Caco-2 (cell line): Measurements from ENCODE around the gene TAS2R31. TPM values are rescaled to one million over a fixed set of nuclear protein-coding genes. Genes with fewer than 3 reads are reported as not detected.
"Not testable (repeated sequence)": the region's sequence is repeated elsewhere in the genome, so short reads cannot be mapped to it uniquely, and the experiment has no call there.

Experiments used
- BruUV-seq: library from RNA; stranded (reverse); fragments of 400-500 nt; replicated peaks from 2 replicates; lab custom pipeline; 2021; lab: Mats Ljungman, UMichigan
- CTCF ChIA-PET: fragments of 300-600 bp; sonication (Branson Sonifier 250); formaldehyde crosslinking; loops from one replicate; lab custom pipeline; 2022; ENCODE audit warnings: antibody characterized with exemption; lab: Charles Lee
- POLR2A ChIA-PET: fragments of 300-600 bp; sonication (Branson Sonifier 250); formaldehyde crosslinking; loops from one replicate; lab custom pipeline; 2022; ENCODE audit warnings: antibody characterized with exemption; lab: Charles Lee
- DNase-seq, 2 experiments: peaks; one replicate each; pipeline versions ENCODE4 v3.0.0 to v3.0.0-alpha.2; 2020 to 2022
- H3K27me3 ChIP-seq: replicated peaks from 2 replicates; pipeline ENCODE4 v1.6.0; 2011; ENCODE audit warnings: low read length; ENCODE audit not compliant: control insufficient read depth, insufficient read depth
- H3K36me3 ChIP-seq: 2 replicates; pipeline ENCODE4 v1.5.1; 2011; ENCODE audit warnings: low read length; ENCODE audit not compliant: control insufficient read depth, insufficient read depth
- H3K4me1 ChIP-seq: fragments of 250-450 bp; sonication (Bioruptor Pico); 2 replicates; pipeline ENCODE4 v1.5.1; 2020; ENCODE audit warnings: mild to moderate bottlenecking
- H3K4me3 ChIP-seq: 2 replicates; pipeline ENCODE4 v1.5.1; 2011; ENCODE audit warnings: low read depth, mild to moderate bottlenecking, control low read depth, low read length
- H3K9me3 ChIP-seq: fragments of 250-450 bp; sonication (Bioruptor Pico); 2 replicates; pipeline ENCODE4 v1.5.1; 2020; ENCODE audit warnings: mild to moderate bottlenecking, moderate library complexity
- H3K27ac Mint-ChIP-seq: one replicate; pipeline ENCODE4 v1.8.0; 2022; ENCODE audit warnings: mixed read lengths; ENCODE audit not compliant: unreplicated experiment
- H3K27me3 Mint-ChIP-seq: one replicate; pipeline ENCODE4 v1.8.0; 2022; ENCODE audit warnings: mixed read lengths; ENCODE audit not compliant: insufficient read depth, unreplicated experiment
- H3K36me3 Mint-ChIP-seq: one replicate; pipeline ENCODE4 v1.8.0; 2022; ENCODE audit warnings: mild to moderate bottlenecking, mixed read lengths; ENCODE audit not compliant: insufficient read depth, unreplicated experiment
- H3K4me1 Mint-ChIP-seq: one replicate; pipeline ENCODE4 v1.8.0; 2022; ENCODE audit warnings: low read depth, mixed read lengths; ENCODE audit not compliant: unreplicated experiment
- H3K4me3 Mint-ChIP-seq: one replicate; pipeline ENCODE4 v1.8.0; 2022; ENCODE audit warnings: mild to moderate bottlenecking, moderate library complexity, mixed read lengths; ENCODE audit not compliant: unreplicated experiment
- H3K9me3 Mint-ChIP-seq: one replicate; pipeline ENCODE4 v1.8.0; 2022; ENCODE audit warnings: mixed read lengths; ENCODE audit not compliant: unreplicated experiment
- CTCF ChIP-seq, 2 experiments: fragments of 200-600 bp in 1 of 2; IDR thresholded peaks; 1 replicate in 1 of 2; 2 replicates in 1 of 2; pipeline versions ENCODE4 v1.5.1 to v1.8.0; 2011 to 2022; ENCODE audit warnings: antibody characterized with exemption in 1 of 2, control low read depth in 1 of 2, inconsistent platforms in 1 of 2, low read depth in 1 of 2, low read length in 1 of 2, mild to moderate bottlenecking in 1 of 2, moderate library complexity in 1 of 2; ENCODE audit not compliant: insufficient read depth in 1 of 2, severe bottlenecking in 1 of 2, unreplicated experiment in 1 of 2
- intact Hi-C: fragments of 100-400 bp; cut with micrococcal nuclease; formaldehyde crosslinking; loops from one replicate; pipeline ENCODE4 v1.10.0; 2022; ENCODE audit not compliant: unreplicated experiment
- total RNA-seq: library from RNA; stranded (reverse); gene quantifications from 2 replicates; pipeline ENCODE4 v1.2.3, GENCODE V29; 2022

Gene TAS2R31
- total RNA-seq, 1 experiment from 2014 or later: 4.3 TPM

GRCh38 chr12:11059041-11059440, 27.8 kb upstream of the TAS2R31 start:
- TF ChIP-seq CTCF (IDR thresholded peaks at IDR 0.05; ENCODE audit: insufficient read depth in 1 of 2, low read depth in 1 of 2, low read length in 1 of 2, severe bottlenecking in 1 of 2, unreplicated experiment in 1 of 2): no peak
- DNase-seq: no peak
- no peak overlapping the region for H3K4me3 ChIP-seq
- peaks cover 6% of the 10 kb centered on the region for H3K36me3 Mint-ChIP-seq
- H3K27me3 Mint-ChIP-seq: no peaks in the 10 kb centered on the region
- intact Hi-C loops: no loop called here
- no peaks in the 10 kb centered on the region for H3K9me3 ChIP-seq
- no TSS peak for BruUV-seq
- ChIA-PET CTCF (no interaction called here), POLR2A (no interaction called here)
- H3K27me3 ChIP-seq: no peaks in the 10 kb centered on the region
- H3K9me3 Mint-ChIP-seq: no peaks in the 10 kb centered on the region
- no peak overlapping the region for H3K4me3 Mint-ChIP-seq
- H3K4me1 Mint-ChIP-seq: no peaks in the 10 kb centered on the region
- H3K36me3 ChIP-seq: no peaks in the 10 kb centered on the region
- no peaks in the 10 kb centered on the region for H3K4me1 ChIP-seq
- H3K27ac Mint-ChIP-seq: no peak overlapping the region

GRCh38 chr12:11055306-11055705, 24.1 kb upstream of the TAS2R31 start:
- Histone ChIP-seq H3K4me1 (no peaks in the 10 kb centered on the region), H3K4me3 (no peak overlapping the region), H3K9me3 (peaks cover 2% of the 10 kb centered on the region; the same call in 1 of the 2 replicates), H3K36me3 (no peaks in the 10 kb centered on the region; the same call in 1 of the 2 replicates), H3K27me3 (no peaks in the 10 kb centered on the region)
- Mint-ChIP-seq H3K36me3 (peaks cover 14% of the 10 kb centered on the region), H3K4me1 (no peaks in the 10 kb centered on the region), H3K27ac (no peak overlapping the region), H3K4me3 (no peak overlapping the region), H3K27me3 (no peaks in the 10 kb centered on the region), H3K9me3 (peaks cover 29% of the 10 kb centered on the region)
- ChIA-PET POLR2A (no interaction called here), CTCF (no interaction called here)
- no peak for DNase-seq
- intact Hi-C loops: no loop called here
- no TSS peak for BruUV-seq
- no peak for TF ChIP-seq CTCF (IDR thresholded peaks at IDR 0.05; ENCODE audit: insufficient read depth in 1 of 2, low read depth in 1 of 2, low read length in 1 of 2, severe bottlenecking in 1 of 2, unreplicated experiment in 1 of 2)

GRCh38 chr12:11049806-11050531, 18.8 kb upstream of the TAS2R31 start:
- Mint-ChIP-seq H3K9me3 (peaks cover 35% of the 10 kb centered on the region), H3K36me3 (peaks cover 23% of the 10 kb centered on the region)
- H3K4me1 Mint-ChIP-seq, DNase-seq, H3K36me3 ChIP-seq, POLR2A ChIA-PET, H3K4me1 ChIP-seq, intact Hi-C loops, H3K27ac Mint-ChIP-seq, H3K4me3 Mint-ChIP-seq, CTCF ChIA-PET, H3K27me3 ChIP-seq, H3K4me3 ChIP-seq, BruUV-seq, H3K27me3 Mint-ChIP-seq: not testable (repeated sequence)
- peaks cover 10% of the 10 kb centered on the region for H3K9me3 ChIP-seq

GRCh38 chr12:11041366-11041765, 10.2 kb upstream of the TAS2R31 start:
- H3K27me3 ChIP-seq, H3K4me3 ChIP-seq, H3K36me3 ChIP-seq, BruUV-seq, H3K4me3 Mint-ChIP-seq, H3K4me1 Mint-ChIP-seq, H3K27ac Mint-ChIP-seq, POLR2A ChIA-PET, H3K4me1 ChIP-seq, intact Hi-C loops, H3K9me3 Mint-ChIP-seq, DNase-seq, H3K27me3 Mint-ChIP-seq, H3K9me3 ChIP-seq, CTCF ChIA-PET: not testable (repeated sequence)
- H3K36me3 Mint-ChIP-seq: peaks cover 28% of the 10 kb centered on the region
